HCT116 (cell line): ENCODE measurements around the gene DGKB. TPM values are rescaled to one million over a fixed set of nuclear protein-coding genes. Genes with fewer than 3 reads are reported as not detected.

Experiments used
- ATAC-seq: fragments of 200-7000 bp; cut with Tn5 transposase; 2 replicates; pipeline ENCODE4 v1.9.1; 2020; ENCODE audit warnings: mild to moderate bottlenecking, moderate library complexity
- BruUV-seq: library from RNA; stranded (reverse); fragments of 400-500 nt; replicated peaks from 2 replicates; lab custom pipeline; 2021; lab: Mats Ljungman, UMichigan
- CTCF ChIA-PET: fragments of 300-600 bp; sonication (Branson Sonifier 250); formaldehyde crosslinking; loops from one replicate; lab custom pipeline; 2021; ENCODE audit warnings: antibody characterized with exemption; lab: Charles Lee
- POLR2A ChIA-PET: fragments of 300-600, 350-600 bp; sonication (Branson Sonifier 250); formaldehyde crosslinking; loops from one replicate; lab custom pipeline; 2021; ENCODE audit warnings: antibody characterized with exemption; lab: Charles Lee
- RAD21 ChIA-PET, 2 experiments: fragments of 300-600 bp; sonication (Branson Sonifier 250); formaldehyde crosslinking; loops; one replicate each; lab custom pipeline; 2023; ENCODE audit warnings: low total read pairs in 2 of 2; ENCODE audit not compliant: uncharacterized antibody in 2 of 2, unreplicated experiment in 2 of 2, low non-redundant PET in 1 of 2; lab: Charles Lee
- DNase-seq: peaks from one replicate; pipeline ENCODE4 v3.0.0-alpha.2; 2010; ENCODE audit warnings: low read depth, low spot score
- H2AFZ ChIP-seq: fragments of 200-600 bp; shearing (Covaris generic), sonication (generic); 2 replicates; pipeline ENCODE4 v1.6.1; 2017; ENCODE audit warnings: low read depth, mixed run types, mixed read lengths, antibody characterized with exemption, low read length; ENCODE audit not compliant: poor library complexity, severe bottlenecking
- H3K27ac ChIP-seq: 2 replicates; pipeline ENCODE4 v1.5.1; 2012; ENCODE audit warnings: low read depth, low read length
- H3K27me3 ChIP-seq: fragments of 200-600 bp; sonication (generic); 2 replicates; pipeline ENCODE4 v1.6.1; 2016; ENCODE audit warnings: mixed run types, low read length, mixed read lengths; ENCODE audit not compliant: insufficient read depth
- H3K36me3 ChIP-seq, 2 experiments: fragments of 200-500 bp in 1 of 2; fragments of 200-600 bp in 1 of 2; sonication (Bioruptor generic) in 1 of 2; sonication (generic) in 1 of 2; 2 replicates each; pipeline versions ENCODE4 v1.5.1 to v1.6.1; 2014 to 2016; ENCODE audit warnings: low read length in 2 of 2, inconsistent platforms in 1 of 2, mixed read lengths in 1 of 2, mixed run types in 1 of 2; ENCODE audit not compliant: insufficient read depth in 2 of 2, control insufficient read depth in 1 of 2
- H3K4me1 ChIP-seq, 2 experiments: fragments of 200-600 bp in 1 of 2; sonication (generic) in 1 of 2; 2 replicates each; pipeline versions ENCODE4 v1.5.1 to v1.6.1; 2012 to 2017; ENCODE audit warnings: low read length in 2 of 2, inconsistent platforms in 1 of 2, mild to moderate bottlenecking in 1 of 2, mixed read lengths in 1 of 2, mixed run types in 1 of 2, moderate library complexity in 1 of 2; ENCODE audit not compliant: insufficient read depth in 2 of 2, control insufficient read depth in 1 of 2
- H3K4me2 ChIP-seq: fragments of 200-600 bp; sonication (generic); 2 replicates; pipeline ENCODE4 v1.6.1; 2017; ENCODE audit warnings: mixed run types, low read length, mixed read lengths
- H3K4me3 ChIP-seq, 2 experiments: fragments of 200-600 bp in 1 of 2; sonication (generic) in 1 of 2; replicated peaks in 1 of 2; 2 replicates each; pipeline ENCODE4 v1.5.1; 2011 to 2016; ENCODE audit warnings: low read length in 2 of 2, control low read depth in 1 of 2, low read depth in 1 of 2, mild to moderate bottlenecking in 1 of 2, mixed read lengths in 1 of 2, mixed run types in 1 of 2
- H3K79me2 ChIP-seq: fragments of 200-600 bp; sonication (generic); 2 replicates; pipeline ENCODE4 v1.6.1; 2017; ENCODE audit warnings: mild to moderate bottlenecking, mixed run types, low read length, moderate library complexity, mixed read lengths; ENCODE audit not compliant: insufficient read depth
- H3K9ac ChIP-seq: fragments of 200-600 bp; sonication (generic); 2 replicates; pipeline ENCODE4 v1.6.1; 2016; ENCODE audit warnings: low read length, mixed read lengths
- H3K9me2 ChIP-seq: fragments of 200-600 bp; sonication (generic), shearing (Covaris generic); 2 replicates; pipeline ENCODE4 v1.6.1; 2017; ENCODE audit warnings: mixed run types, mild to moderate bottlenecking, moderate library complexity; ENCODE audit not compliant: insufficient read depth
- H3K9me3 ChIP-seq, 2 experiments: fragments of 200-500 bp in 1 of 2; fragments of 200-600 bp in 1 of 2; sonication (Bioruptor generic) in 1 of 2; sonication (generic) in 1 of 2; 2 replicates each; pipeline ENCODE4 v1.6.1; 2014 to 2017; ENCODE audit warnings: low read length in 2 of 2, mixed read lengths in 2 of 2, inconsistent platforms in 1 of 2, low read depth in 1 of 2, mild to moderate bottlenecking in 1 of 2, mixed run types in 1 of 2, moderate library complexity in 1 of 2; ENCODE audit not compliant: control insufficient read depth in 1 of 2, insufficient read depth in 1 of 2
- H4K20me1 ChIP-seq: fragments of 200-600 bp; sonication (generic), shearing (Covaris generic); 2 replicates; pipeline ENCODE4 v1.6.1; 2017; ENCODE audit warnings: mixed run types, mild to moderate bottlenecking, moderate library complexity; ENCODE audit not compliant: insufficient read depth
- CEBPB ChIP-seq: IDR thresholded peaks from 2 replicates; pipeline ENCODE4 v1.6.1; 2012; ENCODE audit warnings: low read depth
- EGR1 ChIP-seq: IDR thresholded peaks from 2 replicates; pipeline ENCODE4 v1.6.1; 2012; ENCODE audit warnings: low read depth
- ELF1 ChIP-seq: IDR thresholded peaks from 2 replicates; pipeline ENCODE4 v1.6.1; 2012; ENCODE audit warnings: low read depth, borderline replicate concordance
- EZH2 ChIP-seq: fragments of 200-600 bp; sonication (generic); IDR thresholded peaks from 2 replicates; pipeline ENCODE4 v1.6.1; 2017; ENCODE audit warnings: antibody characterized with exemption, mixed run types
- EZH2phosphoT487 ChIP-seq: fragments of 200-600 bp; IDR thresholded peaks from 2 replicates; pipeline ENCODE4 v1.6.1; 2018; ENCODE audit warnings: antibody characterized with exemption, borderline replicate concordance
- FOSL1 ChIP-seq: IDR thresholded peaks from 2 replicates; pipeline ENCODE4 v1.6.1; 2012; ENCODE audit warnings: low read depth
- POLR2A ChIP-seq: IDR thresholded peaks from 2 replicates; pipeline ENCODE4 v1.7.0; 2011; ENCODE audit warnings: borderline replicate concordance; ENCODE audit not compliant: insufficient read depth, insufficient read length; ENCODE audit errors: extremely low read depth
- TCF7L2 ChIP-seq: IDR thresholded peaks from 2 replicates; pipeline ENCODE4 v1.7.0; 2011; ENCODE audit warnings: borderline replicate concordance, inconsistent platforms; ENCODE audit not compliant: insufficient read depth, insufficient read length; ENCODE audit errors: extremely low read depth
- YY1 ChIP-seq: IDR thresholded peaks from 2 replicates; pipeline ENCODE4 v1.6.1; 2011; ENCODE audit warnings: low read length, low read depth, moderate library complexity, mild to moderate bottlenecking; ENCODE audit not compliant: insufficient replicate concordance; ENCODE audit errors: extremely low read depth
- ZNF274 ChIP-seq: fragments of 200-500 bp; sonication (Bioruptor generic); IDR thresholded peaks from 2 replicates; pipeline ENCODE4 v1.6.1; 2014; ENCODE audit warnings: mild to moderate bottlenecking, low read depth, low read length, inconsistent platforms
- intact Hi-C: fragments of 100-400 bp; cut with micrococcal nuclease; formaldehyde crosslinking; loops from 2 replicates; pipeline ENCODE4 v1.10.0; 2022
- total RNA-seq: library from RNA; stranded (reverse); gene quantifications from one replicate; pipeline ENCODE4 v1.2.1, GENCODE V29; 2021; ENCODE audit not compliant: unreplicated experiment
- TF ChIP-seq, protein P1 (sequence below), 3 experiments: fragments of 200-600 bp in 1 of 3; sonication (generic) in 1 of 3; IDR thresholded peaks in 2 of 3; conservative IDR thresholded peaks in 1 of 3; 2 replicates each; pipeline ENCODE4 v1.5.1; 2012 to 2017; ENCODE audit warnings: low read depth in 2 of 3, low read length in 2 of 3, antibody characterized with exemption in 1 of 3, borderline replicate concordance in 1 of 3, control low read depth in 1 of 3, mild to moderate bottlenecking in 1 of 3, mixed read lengths in 1 of 3, mixed run types in 1 of 3, moderate library complexity in 1 of 3; ENCODE audit not compliant: insufficient read depth in 1 of 3
- TF ChIP-seq, protein P2 (sequence below): IDR thresholded peaks from 2 replicates; pipeline ENCODE4 v1.6.1; 2012
- TF ChIP-seq, protein P3 (sequence below): IDR thresholded peaks from 2 replicates; pipeline ENCODE4 v1.6.1; 2011; ENCODE audit warnings: mild to moderate bottlenecking, low read length, moderate library complexity; ENCODE audit not compliant: insufficient replicate concordance; ENCODE audit errors: extremely low read depth

The DGKB gene
- total RNA-seq, 1 experiment from 2014 or later, result 0.05 TPM

DNA sequence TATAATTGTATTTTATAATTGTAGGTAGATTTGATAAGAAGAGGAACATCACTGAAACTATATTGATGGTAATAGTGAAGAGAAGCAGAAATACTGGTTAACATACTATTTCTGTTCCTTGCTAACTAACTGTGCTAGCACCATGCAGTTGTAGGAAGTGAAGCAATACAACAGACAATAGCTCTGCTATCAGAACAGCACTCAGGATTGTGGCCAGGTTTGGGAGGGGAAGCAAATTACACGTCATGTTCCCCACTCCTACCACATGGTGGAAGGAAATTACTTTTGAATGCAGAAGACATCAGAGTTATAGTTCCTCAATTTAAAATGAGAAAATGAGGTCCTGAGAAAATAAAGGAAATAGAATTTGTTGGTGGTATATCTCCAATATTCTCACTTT, 151.1 kb downstream of the DGKB start:
- TF ChIP-seq, protein P1, sequence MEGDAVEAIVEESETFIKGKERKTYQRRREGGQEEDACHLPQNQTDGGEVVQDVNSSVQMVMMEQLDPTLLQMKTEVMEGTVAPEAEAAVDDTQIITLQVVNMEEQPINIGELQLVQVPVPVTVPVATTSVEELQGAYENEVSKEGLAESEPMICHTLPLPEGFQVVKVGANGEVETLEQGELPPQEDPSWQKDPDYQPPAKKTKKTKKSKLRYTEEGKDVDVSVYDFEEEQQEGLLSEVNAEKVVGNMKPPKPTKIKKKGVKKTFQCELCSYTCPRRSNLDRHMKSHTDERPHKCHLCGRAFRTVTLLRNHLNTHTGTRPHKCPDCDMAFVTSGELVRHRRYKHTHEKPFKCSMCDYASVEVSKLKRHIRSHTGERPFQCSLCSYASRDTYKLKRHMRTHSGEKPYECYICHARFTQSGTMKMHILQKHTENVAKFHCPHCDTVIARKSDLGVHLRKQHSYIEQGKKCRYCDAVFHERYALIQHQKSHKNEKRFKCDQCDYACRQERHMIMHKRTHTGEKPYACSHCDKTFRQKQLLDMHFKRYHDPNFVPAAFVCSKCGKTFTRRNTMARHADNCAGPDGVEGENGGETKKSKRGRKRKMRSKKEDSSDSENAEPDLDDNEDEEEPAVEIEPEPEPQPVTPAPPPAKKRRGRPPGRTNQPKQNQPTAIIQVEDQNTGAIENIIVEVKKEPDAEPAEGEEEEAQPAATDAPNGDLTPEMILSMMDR (IDR thresholded peaks at IDR 0.05 in 2 of 3, conservative IDR thresholded peaks at IDR 0.05 in 1 of 3; ENCODE audit: borderline replicate concordance in 1 of 3, insufficient read depth in 1 of 3, low read depth in 2 of 3, low read length in 2 of 3), result no peak
- TF ChIP-seq ZNF274 (no peak), EGR1 (no peak)
- Histone ChIP-seq H3K27ac (no peak overlapping the region), H2AFZ (no peak overlapping the region), H3K36me3 (no peaks in the 10 kb centered on the region), H3K4me3 (no peak overlapping the region), H4K20me1 (no peaks in the 10 kb centered on the region), H3K9ac (no peak overlapping the region), H3K4me2 (no peak overlapping the region), H3K9me2 (peaks cover 6% of the 10 kb centered on the region; the same call in 1 of the 2 replicates), H3K79me2 (no peaks in the 10 kb centered on the region), H3K27me3 (no peaks in the 10 kb centered on the region), H3K9me3 (no peaks in the 10 kb centered on the region), H3K4me1 (peaks cover 9 to 15% of the 10 kb centered on the region in 2 experiments; a peak in 3 of 4 replicates)
- DNase-seq (no peak), ATAC-seq (no peak)
- POLR2A ChIA-PET, result no interaction called here
- CTCF ChIA-PET, result no interaction called here
- intact Hi-C loops, result no loop called here
- RAD21 ChIA-PET, result no interaction called here
- BruUV-seq, result no TSS peak

DNA sequence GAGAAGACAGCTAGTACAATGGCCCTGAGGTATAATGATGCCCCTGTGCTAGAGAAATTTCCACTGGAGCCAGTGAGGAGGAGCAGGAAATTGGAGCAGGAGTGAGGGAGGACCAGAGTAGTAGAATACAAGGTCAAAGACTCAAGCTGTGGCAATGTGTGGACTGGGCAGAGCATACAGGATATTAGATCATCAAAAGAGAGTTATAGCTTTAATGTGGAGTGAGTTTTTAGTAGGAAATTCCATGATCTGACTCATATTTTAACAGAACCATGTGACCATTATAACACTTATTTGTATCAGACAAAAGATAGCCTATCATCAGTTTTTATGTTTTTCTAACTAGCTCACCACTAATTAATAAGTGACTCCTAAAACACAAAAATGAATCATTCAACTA, 154.1 kb downstream of the DGKB start:
- H3K36me3 ChIP-seq, result no peaks in the 10 kb centered on the region
- BruUV-seq, result no TSS peak
- no peaks in the 10 kb centered on the region; a peak in 2 of 4 replicates for H3K9me3 ChIP-seq
- no peaks in the 10 kb centered on the region for H3K27me3 ChIP-seq
- CTCF ChIA-PET, result interaction anchor here (1.2 kb wide), 1 partner anchor 13 kb away, joined by 7 read pairs; no protein-coding TSS in a partner anchor
- H3K4me2 ChIP-seq, result peak overlapping the region; percentile 24; the same call in 1 of the 2 replicates
- H4K20me1 ChIP-seq, result no peaks in the 10 kb centered on the region
- H2AFZ ChIP-seq, result peak overlapping the region; percentile 13
- peaks cover 6% of the 10 kb centered on the region; the same call in 1 of the 2 replicates for H3K9me2 ChIP-seq
- H3K4me3 ChIP-seq, result no peak overlapping the region
- DNase-seq (peak; percentile 39), ATAC-seq (peak; percentile 74)
- intact Hi-C loops, result no loop called here
- no peak overlapping the region for H3K27ac ChIP-seq
- no peak overlapping the region for H3K9ac ChIP-seq
- peaks cover 9 to 10% of the 10 kb centered on the region in 2 experiments; a peak in 3 of 4 replicates for H3K4me1 ChIP-seq
- RAD21 ChIA-PET, result no interaction called here
- POLR2A ChIA-PET, result no interaction called here
- H3K79me2 ChIP-seq, result no peaks in the 10 kb centered on the region
- TF ChIP-seq FOSL1, result peak; percentile 52; the same call in 1 of the 2 replicates
- TF ChIP-seq TCF7L2, result peak; percentile 96
- no peak for TF ChIP-seq EZH2
- TF ChIP-seq, protein P2, sequence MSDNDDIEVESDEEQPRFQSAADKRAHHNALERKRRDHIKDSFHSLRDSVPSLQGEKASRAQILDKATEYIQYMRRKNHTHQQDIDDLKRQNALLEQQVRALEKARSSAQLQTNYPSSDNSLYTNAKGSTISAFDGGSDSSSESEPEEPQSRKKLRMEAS, result no peak
- no peak for TF ChIP-seq YY1
- no peak for TF ChIP-seq EZH2phosphoT487
- TF ChIP-seq, protein P1 (IDR thresholded peaks at IDR 0.05 in 2 of 3, conservative IDR thresholded peaks at IDR 0.05 in 1 of 3; ENCODE audit: borderline replicate concordance in 1 of 3, insufficient read depth in 1 of 3, low read depth in 2 of 3, low read length in 2 of 3), result no peak
- no peak for TF ChIP-seq POLR2A
- TF ChIP-seq, protein P3, sequence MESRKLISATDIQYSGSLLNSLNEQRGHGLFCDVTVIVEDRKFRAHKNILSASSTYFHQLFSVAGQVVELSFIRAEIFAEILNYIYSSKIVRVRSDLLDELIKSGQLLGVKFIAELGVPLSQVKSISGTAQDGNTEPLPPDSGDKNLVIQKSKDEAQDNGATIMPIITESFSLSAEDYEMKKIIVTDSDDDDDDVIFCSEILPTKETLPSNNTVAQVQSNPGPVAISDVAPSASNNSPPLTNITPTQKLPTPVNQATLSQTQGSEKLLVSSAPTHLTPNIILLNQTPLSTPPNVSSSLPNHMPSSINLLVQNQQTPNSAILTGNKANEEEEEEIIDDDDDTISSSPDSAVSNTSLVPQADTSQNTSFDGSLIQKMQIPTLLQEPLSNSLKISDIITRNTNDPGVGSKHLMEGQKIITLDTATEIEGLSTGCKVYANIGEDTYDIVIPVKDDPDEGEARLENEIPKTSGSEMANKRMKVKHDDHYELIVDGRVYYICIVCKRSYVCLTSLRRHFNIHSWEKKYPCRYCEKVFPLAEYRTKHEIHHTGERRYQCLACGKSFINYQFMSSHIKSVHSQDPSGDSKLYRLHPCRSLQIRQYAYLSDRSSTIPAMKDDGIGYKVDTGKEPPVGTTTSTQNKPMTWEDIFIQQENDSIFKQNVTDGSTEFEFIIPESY, result no peak
- TF ChIP-seq CEBPB, result no peak
- no peak for TF ChIP-seq ELF1
